ENCODE results near the gene RHEBL1.
A peak's percentile ranks its signal among the peaks of the same experiment; 100 is the strongest.

The RHEBL1 gene

GRCh38 chr12:49069507-49070346 is at the start of gene RHEBL1:
Gene RHEBL1 (minus strand): TSS chr12:49069979. CDS start chr12:49069785, 194 bp downstream.
- Histone ChIP-seq H3K4me1 (ENCODE audit: insufficient read depth, low read length) (peaks cover 4% of the 10 kb centered on the region; the same call in 1 of the 2 replicates), H3K9me3 (ENCODE audit: control insufficient read depth, insufficient read depth, low read length) (no peaks in the 10 kb centered on the region), H3K36me3 (ENCODE audit: insufficient read depth, low read length) (no peaks in the 10 kb centered on the region), H3K9ac (ENCODE audit: low read depth, low read length) (peak within 1 kb of the TSS; percentile 98)

GRCh38 chr12:49111206-49111605 is 41.4 kb upstream of the RHEBL1 start:
- peak overlapping the region; percentile 95; the same call in 1 of the 2 replicates for H3K9ac ChIP-seq (ENCODE audit: low read depth, low read length)
- 0 out of 2 replicates have a peak, but pooled peaks cover 3% of the 10 kb centered on the region for H3K4me1 ChIP-seq (ENCODE audit: insufficient read depth, low read length)
- no peaks in the 10 kb centered on the region for H3K9me3 ChIP-seq (ENCODE audit: control insufficient read depth, insufficient read depth, low read length)
- no peaks in the 10 kb centered on the region for H3K36me3 ChIP-seq (ENCODE audit: insufficient read depth, low read length)

GRCh38 chr12:49110464-49111155 is 40.8 kb upstream of the RHEBL1 start, which contains the start of gene LMBR1L:
Gene LMBR1L (minus strand): TSS chr12:49110847. CDS start chr12:49110555, 292 bp downstream.
- H3K4me1 ChIP-seq (ENCODE audit: insufficient read depth, low read length) = 0 out of 2 replicates have a peak, but pooled peaks cover 3% of the 10 kb centered on the region
- H3K9ac ChIP-seq (ENCODE audit: low read depth, low read length) = peak within 1 kb of the TSS; percentile 95
- H3K36me3 ChIP-seq (ENCODE audit: insufficient read depth, low read length) = 0 out of 2 replicates have a peak, but pooled peaks cover 2% of the 10 kb centered on the region
- H3K9me3 ChIP-seq (ENCODE audit: control insufficient read depth, insufficient read depth, low read length) = no peaks in the 10 kb centered on the region

DNA sequence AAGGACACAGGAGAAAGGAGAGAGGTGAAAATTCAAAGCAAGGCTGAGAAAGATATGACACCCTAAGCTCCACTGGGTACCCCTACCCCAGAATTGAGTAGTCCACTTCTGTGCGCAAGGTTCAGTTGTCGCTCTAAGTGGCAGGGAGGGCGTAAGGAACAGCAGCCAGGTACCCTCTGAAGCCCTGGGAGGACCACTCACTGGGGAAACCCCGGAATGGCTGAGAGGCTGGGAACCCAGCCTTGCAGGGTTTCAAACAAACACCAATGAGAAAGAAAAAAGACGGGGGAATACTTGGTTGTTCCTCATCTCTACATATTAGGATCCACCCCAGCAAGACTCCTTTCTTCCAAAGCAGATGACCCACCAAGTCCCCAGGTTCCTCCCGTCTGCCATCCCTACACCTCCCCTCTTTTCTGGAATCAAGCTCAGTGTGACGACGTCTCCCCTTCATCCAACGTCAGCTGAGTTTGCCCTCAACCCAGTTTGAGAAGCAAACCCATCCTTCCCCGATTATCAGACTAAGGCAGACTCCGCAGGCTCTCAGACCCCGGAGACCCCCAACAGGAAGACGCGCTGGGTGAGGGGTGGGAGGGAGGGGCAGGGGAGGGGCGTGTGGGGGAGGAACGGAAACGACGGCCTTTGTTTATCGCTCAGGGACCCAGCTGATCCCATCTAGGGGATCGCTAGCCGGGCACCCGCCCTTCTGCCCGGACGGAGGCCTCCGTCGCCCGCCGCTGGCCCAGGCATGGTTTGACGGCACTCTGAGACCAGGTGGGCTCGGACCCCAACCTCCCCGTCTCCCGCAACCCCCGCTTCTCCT is 40.1 kb upstream of the RHEBL1 start:
- H3K36me3 ChIP-seq (ENCODE audit: insufficient read depth, low read length) = 0 out of 2 replicates have a peak, but pooled peaks cover 3% of the 10 kb centered on the region
- no peaks in the 10 kb centered on the region for H3K9me3 ChIP-seq (ENCODE audit: control insufficient read depth, insufficient read depth, low read length)
- H3K4me1 ChIP-seq (ENCODE audit: insufficient read depth, low read length) = 0 out of 2 replicates have a peak, but pooled peaks cover 3% of the 10 kb centered on the region
- peak overlapping the region; percentile 95 for H3K9ac ChIP-seq (ENCODE audit: low read depth, low read length)

DNA sequence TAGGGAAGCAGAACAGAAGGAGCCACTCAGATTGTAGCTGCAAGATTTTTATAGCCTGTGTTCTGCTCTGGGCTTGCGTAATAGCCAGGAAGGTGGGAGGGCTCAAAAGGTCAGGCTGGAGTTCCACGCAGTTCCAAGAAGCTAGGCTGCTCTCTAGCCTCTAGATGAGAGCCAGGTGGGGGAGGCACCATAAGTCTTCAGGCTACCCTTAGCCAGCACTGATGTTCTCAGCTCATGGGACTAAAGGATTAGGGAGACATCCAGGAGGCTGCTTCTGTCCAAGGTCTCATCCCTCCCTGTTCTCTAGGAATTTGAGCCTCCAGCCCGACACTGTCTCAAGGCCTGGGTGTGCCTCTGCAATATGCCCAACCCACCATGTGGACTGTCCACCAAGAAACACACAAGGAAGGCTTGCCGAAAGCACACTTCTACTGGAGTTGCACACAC is 39.2 kb upstream of the RHEBL1 start:
- H3K4me1 ChIP-seq (ENCODE audit: insufficient read depth, low read length) = 0 out of 2 replicates have a peak, but pooled peaks cover 3% of the 10 kb centered on the region
- H3K36me3 ChIP-seq (ENCODE audit: insufficient read depth, low read length) = 0 out of 2 replicates have a peak, but pooled peaks cover 3% of the 10 kb centered on the region
- peak overlapping the region; percentile 41; the same call in 1 of the 2 replicates for H3K9ac ChIP-seq (ENCODE audit: low read depth, low read length)
- no peaks in the 10 kb centered on the region for H3K9me3 ChIP-seq (ENCODE audit: control insufficient read depth, insufficient read depth, low read length)

DNA sequence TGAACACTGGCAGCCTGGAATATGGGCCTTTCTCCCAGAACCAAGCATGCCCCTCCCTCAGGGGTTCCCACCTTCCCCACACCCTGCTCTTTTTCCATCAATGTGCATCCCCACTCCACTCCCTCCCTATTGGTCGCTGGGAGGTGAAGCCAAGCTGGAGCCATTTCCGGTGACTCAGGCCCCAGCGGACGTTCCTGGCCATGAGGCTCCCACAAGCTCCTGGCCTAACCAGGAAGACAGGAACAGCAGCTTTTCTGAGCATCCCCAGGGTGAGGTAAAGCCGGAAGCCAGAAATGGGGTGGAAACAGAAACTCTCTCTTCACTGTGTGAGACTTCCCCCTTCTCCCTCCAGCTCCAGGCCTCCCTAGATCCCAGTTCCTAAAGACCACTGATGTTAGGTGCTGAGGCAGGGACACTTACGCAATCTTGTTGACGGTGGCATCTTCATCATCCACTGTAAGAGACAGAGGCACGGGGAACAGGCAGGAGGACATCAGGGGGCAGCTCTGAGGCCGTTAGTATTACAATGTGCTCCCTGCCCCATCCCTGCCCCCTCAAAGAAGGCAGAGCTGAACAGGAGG is 35.8 kb upstream of the RHEBL1 start:
- Histone ChIP-seq H3K36me3 (ENCODE audit: insufficient read depth, low read length) (peaks cover 7% of the 10 kb centered on the region), H3K9ac (ENCODE audit: low read depth, low read length) (no peak overlapping the region)

GRCh38 chr12:49104822-49105221 is 35.0 kb upstream of the RHEBL1 start:
- peaks cover 7% of the 10 kb centered on the region for H3K36me3 ChIP-seq (ENCODE audit: insufficient read depth, low read length)
- H3K4me1 ChIP-seq (ENCODE audit: insufficient read depth, low read length) = 0 out of 2 replicates have a peak, but pooled peaks cover 3% of the 10 kb centered on the region
- H3K9ac ChIP-seq (ENCODE audit: low read depth, low read length) = no peak overlapping the region
- no peaks in the 10 kb centered on the region for H3K9me3 ChIP-seq (ENCODE audit: control insufficient read depth, insufficient read depth, low read length)

More for the DNA sequence above, 35.8 kb upstream of the RHEBL1 start:
- 0 out of 2 replicates have a peak, but pooled peaks cover 3% of the 10 kb centered on the region for H3K4me1 ChIP-seq (ENCODE audit: insufficient read depth, low read length)
- no peaks in the 10 kb centered on the region for H3K9me3 ChIP-seq (ENCODE audit: control insufficient read depth, insufficient read depth, low read length)

GRCh38 chr12:49100380-49100779 is 30.6 kb upstream of the RHEBL1 start:
- Histone ChIP-seq H3K4me1 (ENCODE audit: insufficient read depth, low read length) (no peaks in the 10 kb centered on the region), H3K36me3 (ENCODE audit: insufficient read depth, low read length) (peaks cover 5% of the 10 kb centered on the region), H3K9me3 (ENCODE audit: control insufficient read depth, insufficient read depth, low read length) (no peaks in the 10 kb centered on the region), H3K9ac (ENCODE audit: low read depth, low read length) (no peak overlapping the region)

DNA sequence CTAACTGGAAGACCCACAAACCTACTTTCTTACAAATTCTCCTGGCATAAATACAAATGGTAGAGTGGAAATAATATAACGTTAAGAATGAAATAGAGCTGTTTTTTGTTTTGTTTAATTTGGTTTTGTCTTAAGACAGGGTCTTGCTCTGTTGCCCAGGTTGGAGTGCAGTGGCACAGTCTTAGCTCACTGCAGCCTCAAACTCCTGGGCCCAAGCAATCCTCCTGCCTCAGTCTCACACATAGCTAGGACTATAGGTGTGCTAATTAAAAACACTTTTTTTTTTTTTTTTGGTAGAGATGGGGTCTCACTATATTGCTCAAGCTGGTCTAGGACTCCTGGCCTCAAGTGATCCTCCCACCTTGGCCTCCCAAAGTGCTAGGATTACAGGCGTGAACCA is 28.9 kb upstream of the RHEBL1 start:
- no peaks in the 10 kb centered on the region for H3K9me3 ChIP-seq (ENCODE audit: control insufficient read depth, insufficient read depth, low read length)
- H3K9ac ChIP-seq (ENCODE audit: low read depth, low read length) = no peak overlapping the region
- no peaks in the 10 kb centered on the region; the same call in 1 of the 2 replicates for H3K4me1 ChIP-seq (ENCODE audit: insufficient read depth, low read length)
- H3K36me3 ChIP-seq (ENCODE audit: insufficient read depth, low read length) = peaks cover 5% of the 10 kb centered on the region

- no peaks in the 10 kb centered on the region for H3K9me3 ChIP-seq (ENCODE audit: control insufficient read depth, insufficient read depth, low read length)
- H3K36me3 ChIP-seq (ENCODE audit: insufficient read depth, low read length) = peaks cover 4% of the 10 kb centered on the region
Measured at GRCh38 chr12:49098035-49098451, 28.3 kb upstream of the RHEBL1 start.

GRCh38 chr12:49097381-49097780 is 27.6 kb upstream of the RHEBL1 start:
- Histone ChIP-seq H3K36me3 (ENCODE audit: insufficient read depth, low read length) (no peaks in the 10 kb centered on the region; the same call in 1 of the 2 replicates), H3K9me3 (ENCODE audit: control insufficient read depth, insufficient read depth, low read length) (no peaks in the 10 kb centered on the region), H3K4me1 (ENCODE audit: insufficient read depth, low read length) (peaks cover 9% of the 10 kb centered on the region; the same call in 1 of the 2 replicates), H3K9ac (ENCODE audit: low read depth, low read length) (no peak overlapping the region)

More at GRCh38 chr12:49098035-49098451, 28.3 kb upstream of the RHEBL1 start:
- peaks cover 4% of the 10 kb centered on the region; the same call in 1 of the 2 replicates for H3K4me1 ChIP-seq (ENCODE audit: insufficient read depth, low read length)
- H3K9ac ChIP-seq (ENCODE audit: low read depth, low read length) = no peak overlapping the region

- no peaks in the 10 kb centered on the region for H3K36me3 ChIP-seq (ENCODE audit: insufficient read depth, low read length)
- H3K9me3 ChIP-seq (ENCODE audit: control insufficient read depth, insufficient read depth, low read length) = no peaks in the 10 kb centered on the region
- peaks cover 11% of the 10 kb centered on the region; the same call in 1 of the 2 replicates for H3K4me1 ChIP-seq (ENCODE audit: insufficient read depth, low read length)
- no peak overlapping the region; the same call in 1 of the 2 replicates for H3K9ac ChIP-seq (ENCODE audit: low read depth, low read length)
Measured at GRCh38 chr12:49094975-49095365, 25.2 kb upstream of the RHEBL1 start.

All from ES-I3 (cell line).